Measurements from ENCODE around the gene PDXK. TPM values are rescaled to one million over a fixed set of nuclear protein-coding genes. Genes with fewer than 3 reads are reported as not detected.

The PDXK gene
- total and polyA plus RNA-seq, 2 of the 13 experiments (the other 11 are each of a cell fraction or from before 2014, with no cell fraction given): 114 to 184 TPM

- peak; percentile 13; the same call in 1 of the 2 replicates for TF ChIP-seq ZNF891 (CRISPR knock-in tag; IDR thresholded peaks at IDR 0.05)
- TF ChIP-seq ZNF446 (CRISPR knock-in tag; IDR thresholded peaks at IDR 0.05): no peak
- TF ChIP-seq MYNN (CRISPR knock-in tag; IDR thresholded peaks at IDR 0.05; ENCODE audit: low read depth): no peak
- no peak; the same call in 1 of the 2 replicates for TF ChIP-seq ZNF350 (CRISPR knock-in tag; IDR thresholded peaks at IDR 0.05; ENCODE audit: borderline replicate concordance, low read depth)
- no peak for TF ChIP-seq REL (CRISPR knock-in tag; conservative IDR thresholded peaks at IDR 0.05)
- TF ChIP-seq GTF3A (CRISPR knock-in tag; conservative IDR thresholded peaks at IDR 0.05): 0 out of 2 replicates have a peak, but pooled peaks have one; percentile 62
- no peak for TF ChIP-seq NFE2L2 (IDR thresholded peaks at IDR 0.05; ENCODE audit: low read length)
- TF ChIP-seq ZNF761 (CRISPR knock-in tag; conservative IDR thresholded peaks at IDR 0.05): peak; percentile 69
- no peak for TF ChIP-seq CBFB (CRISPR knock-in tag; IDR thresholded peaks at IDR 0.05)
- no peak for TF ChIP-seq ATM (IDR thresholded peaks at IDR 0.05; ENCODE audit: borderline replicate concordance)
- TF ChIP-seq, protein P1, sequence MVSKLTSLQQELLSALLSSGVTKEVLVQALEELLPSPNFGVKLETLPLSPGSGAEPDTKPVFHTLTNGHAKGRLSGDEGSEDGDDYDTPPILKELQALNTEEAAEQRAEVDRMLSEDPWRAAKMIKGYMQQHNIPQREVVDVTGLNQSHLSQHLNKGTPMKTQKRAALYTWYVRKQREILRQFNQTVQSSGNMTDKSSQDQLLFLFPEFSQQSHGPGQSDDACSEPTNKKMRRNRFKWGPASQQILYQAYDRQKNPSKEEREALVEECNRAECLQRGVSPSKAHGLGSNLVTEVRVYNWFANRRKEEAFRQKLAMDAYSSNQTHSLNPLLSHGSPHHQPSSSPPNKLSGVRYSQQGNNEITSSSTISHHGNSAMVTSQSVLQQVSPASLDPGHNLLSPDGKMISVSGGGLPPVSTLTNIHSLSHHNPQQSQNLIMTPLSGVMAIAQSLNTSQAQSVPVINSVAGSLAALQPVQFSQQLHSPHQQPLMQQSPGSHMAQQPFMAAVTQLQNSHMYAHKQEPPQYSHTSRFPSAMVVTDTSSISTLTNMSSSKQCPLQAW (CRISPR knock-in tag; IDR thresholded peaks at IDR 0.05): no peak
- TF ChIP-seq PHF21A (CRISPR knock-in tag; IDR thresholded peaks at IDR 0.05): no peak
- TF ChIP-seq ZNF549 (CRISPR knock-in tag; IDR thresholded peaks at IDR 0.05): no peak
- TF ChIP-seq MED8 (CRISPR knock-in tag; IDR thresholded peaks at IDR 0.05; ENCODE audit: insufficient replicate concordance): no peak
- TF ChIP-seq ZFAT (CRISPR knock-in tag; conservative IDR thresholded peaks at IDR 0.05): no peak
- TF ChIP-seq ZNF619 (CRISPR knock-in tag; IDR thresholded peaks at IDR 0.05): no peak
- no peak for TF ChIP-seq ZBTB33 (CRISPR knock-in tag; IDR thresholded peaks at IDR 0.05)
- no peak for TF ChIP-seq ZNF225 (CRISPR knock-in tag; IDR thresholded peaks at IDR 0.05)
- TF ChIP-seq HNRNPL (IDR thresholded peaks at IDR 0.05; ENCODE audit: low read depth, low read length): peak; percentile 17; the same call in 1 of the 2 replicates
- 0 out of 2 replicates have a peak, but pooled peaks have one; percentile 36 for TF ChIP-seq ZNF230 (CRISPR knock-in tag; IDR thresholded peaks at IDR 0.05)
- TF ChIP-seq ZNF773 (CRISPR knock-in tag; IDR thresholded peaks at IDR 0.05; ENCODE audit: borderline replicate concordance): no peak
- TF ChIP-seq HOMEZ (CRISPR knock-in tag; IDR thresholded peaks at IDR 0.05; ENCODE audit: low read depth): no peak
- no peak for TF ChIP-seq NR2F6 (IDR thresholded peaks at IDR 0.05)
- TF ChIP-seq NR2F6 (CRISPR knock-in tag; IDR thresholded peaks at IDR 0.05): no peak
- no peak for TF ChIP-seq ZFP36L2 (CRISPR knock-in tag; IDR thresholded peaks at IDR 0.05)
- no peak for TF ChIP-seq TMF1 (CRISPR knock-in tag; IDR thresholded peaks at IDR 0.05; ENCODE audit: low read depth)
- TF ChIP-seq ZNF30 (CRISPR knock-in tag; IDR thresholded peaks at IDR 0.05): no peak
- no peak for TF ChIP-seq HNRNPK (IDR thresholded peaks at IDR 0.05; ENCODE audit: low read depth, low read length, poor library complexity, severe bottlenecking)
These were observed 1.0 kb downstream of the PDXK start (continued) for GRCh38 chr21:43719748-43720538.

Data from HepG2 (cell line).